ENCODE results near the gene MYOCOS.
"Not testable (repeated sequence)": the region's sequence is repeated elsewhere in the genome, so short reads cannot be mapped to it uniquely, and the experiment has no call there.

The MYOCOS gene

GRCh38 chr1:171622152-171622462 is at the start of gene MYOCOS:
Gene MYOCOS, plus strand, starts transcription at chr1:171622243. Its CDS starts 1,641 bp downstream, at chr1:171623884.
- DNase-seq (ENCODE audit: low read depth), result no peak

DNA sequence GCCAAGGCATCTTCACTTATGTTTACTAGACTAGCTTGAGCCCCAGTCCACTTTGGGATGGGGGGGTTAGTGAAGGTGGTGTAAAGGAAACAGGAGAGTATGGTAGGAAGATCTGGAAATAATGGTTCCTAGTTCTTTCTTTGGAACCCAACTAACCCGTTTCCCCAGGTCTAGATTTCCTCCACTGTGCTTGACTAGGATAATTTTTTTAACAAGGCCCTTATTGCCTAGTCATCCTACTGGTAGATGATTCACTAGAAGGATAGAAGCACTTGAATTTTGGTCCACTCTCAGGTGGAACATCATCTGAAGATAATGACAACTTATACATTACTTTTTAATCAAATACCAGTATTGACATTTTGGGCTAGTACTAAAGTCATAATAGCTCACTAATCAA is 45.9 kb upstream of the MYOCOS start:
- no peak for DNase-seq (ENCODE audit: low read depth)

GRCh38 chr1:171581226-171581625 is 40.8 kb upstream of the MYOCOS start:
- DNase-seq (ENCODE audit: low read depth), result no peak

- no peak for DNase-seq (ENCODE audit: low read depth)
Observed at GRCh38 chr1:171581766-171582165, 40.3 kb upstream of the MYOCOS start.

- DNase-seq (ENCODE audit: low read depth), result no peak
Observed at GRCh38 chr1:171582589-171582988, 39.5 kb upstream of the MYOCOS start.

- no peak for DNase-seq (ENCODE audit: low read depth)
Observed at GRCh38 chr1:171583591-171584201, 38.3 kb upstream of the MYOCOS start.

- DNase-seq (ENCODE audit: low read depth), result no peak
Observed at GRCh38 chr1:171585715-171586114, 36.3 kb upstream of the MYOCOS start.

DNA sequence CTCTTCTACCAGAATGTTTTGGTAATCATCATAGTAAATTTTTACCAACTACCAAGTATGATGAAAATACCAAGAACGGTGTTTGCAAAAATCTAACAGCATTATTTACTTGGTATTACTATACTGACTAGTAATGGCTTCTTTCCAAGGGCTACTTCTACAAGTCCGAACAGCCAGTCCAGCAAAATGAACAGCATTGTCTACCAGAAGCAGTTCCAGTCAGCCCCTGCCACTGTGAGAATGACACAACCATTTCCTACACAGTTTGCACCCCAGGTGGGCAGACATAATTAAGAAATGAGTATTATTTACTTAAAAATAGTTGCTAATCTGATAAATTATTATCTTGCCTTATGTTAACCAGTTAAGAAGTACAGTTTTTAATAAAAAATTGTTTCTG is 33.8 kb upstream of the MYOCOS start:
- no peak for DNase-seq (ENCODE audit: low read depth)

DNA sequence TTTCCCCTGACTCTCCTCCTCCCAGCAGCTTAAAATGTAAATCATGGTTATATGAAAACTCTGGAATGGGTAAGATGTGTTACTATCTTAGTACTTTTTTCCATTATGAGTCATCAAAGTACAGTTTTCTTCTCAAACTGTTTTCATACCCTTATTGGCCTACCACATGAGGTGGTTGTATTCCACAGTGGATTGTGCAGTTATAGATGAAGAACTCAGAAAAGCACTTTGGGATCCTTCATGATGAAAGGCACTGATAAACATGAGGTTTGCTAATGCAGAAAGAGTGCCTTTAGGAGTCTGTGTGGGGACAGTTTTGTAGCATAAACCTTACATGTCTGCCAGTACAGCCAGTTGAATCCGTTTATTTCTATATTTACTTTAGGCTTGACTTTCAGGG is 32.0 kb upstream of the MYOCOS start:
- no peak for DNase-seq (ENCODE audit: low read depth)

- DNase-seq (ENCODE audit: low read depth), result no peak
Observed at GRCh38 chr1:171595324-171595723, 26.7 kb upstream of the MYOCOS start.

DNA sequence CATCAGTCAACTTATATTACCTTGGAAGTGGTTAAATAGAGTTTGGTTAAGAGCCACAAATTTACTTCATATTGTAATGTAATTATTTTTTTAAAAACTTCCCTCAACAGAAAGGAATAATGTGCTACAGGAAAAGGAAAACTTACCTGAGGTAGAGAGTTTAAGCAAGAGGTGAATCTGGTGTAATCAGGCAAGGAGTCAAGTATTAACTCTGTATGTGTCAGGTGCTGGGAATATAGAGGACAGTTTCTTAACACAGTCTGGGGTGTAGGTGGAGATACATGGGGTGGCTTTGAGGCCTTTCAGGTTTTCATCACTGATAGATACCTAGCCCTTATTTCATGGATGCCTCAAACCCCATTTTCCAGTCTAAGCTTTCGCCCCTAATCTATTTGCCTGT is 25.9 kb upstream of the MYOCOS start:
- no peak for DNase-seq (ENCODE audit: low read depth)

DNA sequence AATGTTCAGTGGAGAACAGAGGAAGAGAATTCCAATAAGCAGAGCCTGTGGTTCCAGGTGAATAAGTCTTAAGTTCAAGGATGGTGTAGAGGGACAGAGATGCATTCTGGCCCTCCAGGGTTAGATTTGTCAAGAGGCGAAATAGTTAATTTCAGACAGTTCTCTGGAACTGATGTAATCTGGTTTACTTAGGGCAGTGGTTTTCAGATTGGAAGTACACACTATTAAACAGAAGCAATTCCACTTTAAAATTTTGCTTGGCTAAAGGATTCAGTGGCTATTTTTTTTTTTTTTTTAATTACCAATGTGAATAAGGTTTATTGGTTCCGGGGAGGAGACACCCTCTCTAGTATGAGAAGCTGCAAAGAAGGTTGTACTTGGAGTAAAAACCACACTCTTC is 25.3 kb upstream of the MYOCOS start:
- no peak for DNase-seq (ENCODE audit: low read depth)

- DNase-seq (ENCODE audit: low read depth), result no peak
Observed at GRCh38 chr1:171597203-171597602, 24.8 kb upstream of the MYOCOS start.

- DNase-seq (ENCODE audit: low read depth), result not testable (repeated sequence)
Observed at GRCh38 chr1:171600310-171600709, 21.7 kb upstream of the MYOCOS start.

DNA sequence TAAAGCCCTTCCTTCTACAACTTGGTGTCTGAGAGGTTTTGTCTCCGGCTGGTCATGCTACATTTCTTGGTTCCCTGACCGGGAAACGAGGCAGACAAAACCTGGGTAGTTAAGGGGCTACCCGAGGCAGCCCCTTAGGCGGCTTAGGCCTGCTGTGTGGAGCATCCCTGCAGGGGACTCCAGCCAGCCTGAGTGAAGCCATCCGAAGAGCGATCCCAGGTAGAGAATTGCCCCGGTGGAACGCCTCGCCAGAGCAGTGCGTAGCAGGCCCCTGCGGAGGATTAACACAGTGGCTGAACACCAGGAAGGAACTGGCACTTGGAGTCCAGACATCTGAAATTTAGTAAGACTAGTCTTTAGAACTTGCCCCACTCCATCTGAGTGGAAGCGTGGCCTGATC is 21.2 kb upstream of the MYOCOS start:
- no peak for DNase-seq (ENCODE audit: low read depth)

- DNase-seq (ENCODE audit: low read depth), result not testable (repeated sequence)
Observed at GRCh38 chr1:171603042-171603441, 19.0 kb upstream of the MYOCOS start.

GRCh38 chr1:171606402-171606941 is 15.6 kb upstream of the MYOCOS start:
- DNase-seq (ENCODE audit: low read depth), result no peak

DNA sequence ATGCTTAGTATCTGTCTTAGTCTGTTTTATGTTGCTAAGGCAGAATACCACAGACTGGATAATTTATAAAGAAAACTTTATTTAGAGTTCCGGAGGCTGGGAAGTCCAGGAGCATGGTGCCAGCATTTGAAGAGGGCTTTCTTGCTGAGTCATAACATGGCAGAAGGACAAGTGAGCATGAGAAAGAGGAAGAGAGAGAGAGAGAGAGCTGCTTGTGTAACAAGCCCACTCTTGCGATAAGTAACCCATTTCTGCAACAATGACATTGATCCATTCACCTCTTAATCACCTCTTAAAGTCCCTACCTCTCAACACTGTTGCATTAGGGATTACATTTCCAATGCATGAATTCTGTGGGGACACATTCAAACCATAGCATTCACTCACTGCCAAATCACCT is 11.7 kb upstream of the MYOCOS start:
- DNase-seq (ENCODE audit: low read depth), result no peak

GRCh38 chr1:171611306-171611705 is 10.7 kb upstream of the MYOCOS start:
- DNase-seq (ENCODE audit: low read depth), result no peak

GRCh38 chr1:171613282-171613681 is 8.8 kb upstream of the MYOCOS start:
- no peak for DNase-seq (ENCODE audit: low read depth)

- not testable (repeated sequence) for DNase-seq (ENCODE audit: low read depth)
Observed at GRCh38 chr1:171615122-171615906, 6.7 kb upstream of the MYOCOS start.

DNA sequence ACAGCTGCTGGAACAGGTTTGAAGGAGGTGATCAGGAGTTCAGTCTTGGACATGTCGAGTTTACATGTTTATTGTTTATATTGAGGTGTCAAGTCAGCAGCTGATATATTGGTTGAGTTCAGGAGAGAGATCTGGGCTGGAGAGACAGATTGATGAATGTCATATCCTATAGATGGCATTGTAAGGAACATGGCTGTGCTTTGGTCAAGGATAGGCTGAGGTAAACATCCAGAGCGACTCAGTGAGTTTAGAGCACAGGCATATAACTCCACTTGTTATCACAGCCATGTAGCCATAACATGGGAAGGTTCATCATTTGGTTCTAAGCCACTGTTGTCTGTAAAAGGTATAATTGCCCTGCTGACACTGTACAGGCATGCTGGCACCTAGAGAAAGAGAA is 5.5 kb upstream of the MYOCOS start:
- DNase-seq (ENCODE audit: low read depth), result no peak

- no peak for DNase-seq (ENCODE audit: low read depth)
Observed at GRCh38 chr1:171623651-171624331, 1.7 kb downstream of the MYOCOS start.
